NCI-H187 (cell line): Measurements from ENCODE around the gene CSTA.

Experiments
- DNase-seq, 2 experiments: peaks; one replicate each; lab custom pipeline; 2025; lab: John Stamatoyannopoulos, UW

CSTA gene

DNA sequence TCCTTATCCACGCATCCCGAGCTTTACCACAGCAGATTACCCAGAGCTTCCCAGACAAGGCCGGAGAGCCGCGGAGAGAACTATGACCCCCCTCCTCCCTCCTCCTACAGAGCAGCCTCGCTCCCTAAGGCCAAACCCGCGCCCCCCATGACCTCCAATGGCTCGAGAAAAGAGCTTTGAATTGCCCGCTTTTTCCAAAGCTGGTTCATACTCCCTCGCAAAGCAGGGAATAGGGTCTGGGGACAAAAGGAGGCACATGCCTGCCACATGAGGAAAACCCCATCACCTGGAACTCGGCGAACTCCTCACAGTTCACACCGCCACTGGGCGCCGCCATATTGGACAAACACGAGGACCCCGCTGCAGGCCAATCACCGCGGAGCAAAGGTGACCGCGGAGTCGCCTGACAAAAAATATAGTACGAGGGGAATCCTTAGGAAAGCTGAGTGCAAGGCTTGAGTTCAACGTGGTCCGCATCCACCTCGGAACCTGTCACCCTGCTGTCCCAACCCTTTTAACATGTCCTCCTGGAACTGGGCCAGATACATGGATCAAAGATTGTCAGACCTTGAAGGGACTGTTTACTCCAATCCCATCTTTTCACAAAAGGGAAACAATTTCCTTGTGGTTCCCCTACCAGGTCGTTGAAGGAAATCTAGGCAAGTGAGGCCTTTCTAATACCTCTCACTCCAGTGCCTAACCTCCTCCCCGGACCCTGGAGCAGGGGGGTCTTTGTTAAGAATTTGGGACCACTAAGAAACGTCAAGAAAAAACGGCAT is 58.0 kb downstream of the CSTA start, which contains the start of gene MIX23:
Gene MIX23 (minus strand): TSS at position 344 of the 779 bp plus-strand sequence. CDS start 7 bp downstream, at position 337.
- DNase-seq = peak; percentile 68 to 69

DNA sequence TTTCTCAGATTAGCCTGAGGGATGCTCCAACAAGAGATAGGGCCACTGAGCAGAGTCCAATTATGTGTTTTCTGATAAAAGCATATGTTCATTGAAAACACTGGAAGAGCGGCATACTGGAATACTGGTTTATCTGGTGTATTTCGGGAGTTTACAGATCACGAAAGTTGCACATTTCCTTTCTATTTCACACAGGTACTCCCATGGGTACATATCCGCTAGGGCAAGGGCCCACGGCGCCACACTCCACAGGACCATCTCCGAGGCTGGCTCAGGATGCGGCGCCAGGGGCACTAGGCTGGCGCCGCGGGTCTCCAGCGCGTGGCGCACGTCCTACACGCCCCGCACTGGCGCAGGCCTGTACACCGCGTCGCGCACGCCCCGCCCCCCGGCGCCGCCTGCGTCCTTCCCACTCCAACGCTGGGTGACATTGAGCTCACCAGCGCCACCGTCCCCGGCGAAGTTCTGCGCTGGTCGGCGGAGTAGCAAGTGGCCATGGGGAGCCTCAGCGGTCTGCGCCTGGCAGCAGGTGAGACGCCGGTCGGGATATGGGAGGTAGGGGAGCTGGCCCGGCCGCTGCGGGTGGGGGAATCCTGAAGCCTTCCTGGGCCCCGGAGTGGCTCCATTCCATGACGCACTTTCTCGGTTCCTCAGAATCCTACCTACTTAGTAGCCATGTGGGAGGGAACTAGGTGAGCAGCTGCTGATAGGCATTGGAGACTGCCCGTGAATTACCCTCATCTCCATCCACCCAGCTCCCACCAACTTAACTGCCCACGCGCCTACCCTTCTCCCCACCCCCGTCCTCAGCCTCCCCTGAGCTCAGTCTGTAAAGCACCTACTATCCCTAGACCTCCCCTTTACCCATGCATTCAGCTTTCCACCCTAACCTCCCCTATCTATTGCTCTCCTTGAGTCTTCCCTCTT is 59.0 kb downstream of the CSTA start, which contains the start of gene FAM162A:
Gene FAM162A (plus strand): TSS at position 412 of the 927 bp plus-strand sequence. CDS start 84 bp downstream, at position 496.
- peak; percentile 92 to 93 for DNase-seq

DNA sequence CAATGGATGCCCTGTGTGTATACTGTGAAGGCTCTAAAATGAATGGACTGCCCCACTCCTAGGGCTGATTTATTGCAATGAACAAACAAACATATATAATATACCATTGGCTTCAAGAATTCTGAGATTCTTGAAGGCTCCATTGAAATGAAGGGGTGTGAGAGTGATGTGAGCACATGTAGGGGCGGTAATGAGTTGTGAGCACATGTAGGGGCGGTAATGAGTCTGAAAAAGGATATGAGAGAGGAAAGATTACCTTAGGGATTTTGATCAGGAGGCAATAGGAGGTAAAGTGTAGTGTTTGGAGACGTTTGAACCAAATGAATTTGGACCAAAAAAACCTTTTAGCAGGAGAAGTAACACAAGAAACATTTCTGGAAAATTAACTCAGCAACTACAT is 62.7 kb downstream of the CSTA start:
- no peak for DNase-seq

DNA sequence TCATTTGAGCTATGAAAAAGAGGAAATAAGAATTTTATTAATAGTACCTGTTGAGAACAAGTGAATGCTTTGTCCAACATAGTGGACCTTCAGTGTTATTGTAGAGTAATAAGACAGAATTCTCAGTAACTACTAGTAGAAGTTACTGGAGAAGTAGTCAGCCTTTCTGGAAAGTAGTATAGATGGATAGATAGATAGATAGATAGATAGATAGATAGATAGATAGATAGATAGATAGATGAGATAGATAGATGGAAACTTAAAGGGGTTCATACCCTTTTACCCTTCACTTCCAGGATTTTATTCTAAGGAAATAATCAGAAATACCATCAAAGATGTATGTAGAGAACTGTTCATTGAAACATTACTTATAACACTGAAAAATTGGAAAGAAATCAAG is 64.1 kb downstream of the CSTA start:
- DNase-seq = no peak

DNA sequence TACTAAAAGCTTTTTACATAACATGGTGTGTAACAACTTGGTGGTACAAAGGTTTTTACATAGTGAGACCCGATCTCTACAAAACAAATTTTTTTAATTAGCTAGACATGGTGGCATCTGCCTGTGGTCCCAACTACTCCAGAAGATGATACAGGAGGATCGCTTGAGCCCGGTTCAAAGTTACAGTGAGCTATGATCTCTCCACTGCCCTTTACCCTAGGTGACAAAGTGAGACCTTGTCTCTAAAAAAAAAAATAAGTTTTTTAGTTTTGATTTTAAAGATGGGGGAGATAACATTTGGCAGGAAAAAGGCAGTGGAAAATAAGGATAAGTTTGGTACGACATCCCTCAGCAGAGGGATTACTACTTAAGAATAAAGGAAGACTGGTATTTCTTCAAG is 64.8 kb downstream of the CSTA start:
- no peak for DNase-seq

DNA sequence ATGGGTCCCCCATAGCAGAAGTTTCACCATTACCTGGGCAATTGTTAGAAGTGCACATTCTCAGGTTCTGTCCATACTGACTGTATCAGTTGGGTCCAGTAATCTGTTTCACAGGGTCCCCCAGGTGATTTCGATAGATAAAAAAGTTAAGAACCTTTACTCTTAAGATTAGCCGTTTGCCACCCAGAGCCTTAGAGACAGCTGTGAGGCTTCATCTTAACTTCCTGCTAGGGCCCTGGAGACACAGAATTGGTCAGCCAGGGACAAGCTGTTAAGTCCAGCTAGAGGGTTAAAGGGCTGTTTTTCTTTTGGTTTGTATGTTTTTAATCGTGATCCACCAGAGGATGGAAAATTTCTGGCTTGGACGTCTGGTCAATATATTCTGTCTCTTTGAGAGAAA is 65.6 kb downstream of the CSTA start:
- DNase-seq = no peak
